ENCODE results near the gene CDH23.
A peak's percentile ranks its signal among the peaks of the same experiment; 100 is the strongest.

The CDH23 gene

GRCh38 chr10:71773221-71773971 lies 376.7 kb downstream of the CDH23 start, which contains the start of gene VSIR:
Gene VSIR, minus strand, starts transcription at chr10:71773520. Its CDS starts 81 bp downstream, at chr10:71773439.
- Histone ChIP-seq H3K27me3 (ENCODE audit: insufficient read depth, low read length, poor library complexity, severe bottlenecking) (no peaks in the 10 kb centered on the region), H2AFZ (ENCODE audit: low read length) (0 out of 2 replicates have a peak within 1 kb of the TSS, but pooled peaks have one; percentile 50), H3K4me2 (ENCODE audit: low read depth, low read length, poor library complexity, severe bottlenecking) (peak within 1 kb of the TSS; percentile 73), H3K79me2 (ENCODE audit: insufficient read depth, low read length) (no peaks in the 10 kb centered on the region; the same call in 1 of the 2 replicates), H3K9me3 (ENCODE audit: insufficient read depth, low read depth, low read length) (no peaks in the 10 kb centered on the region), H4K20me1 (ENCODE audit: insufficient read depth, low read length, poor library complexity, severe bottlenecking) (no peaks in the 10 kb centered on the region), H3K9me2 (replicated peaks; ENCODE audit: low read depth, low read length) (no peaks in the 10 kb centered on the region), H3F3A (ENCODE audit: low read depth) (peaks cover 18% of the 10 kb centered on the region), H3K4me3 (ENCODE audit: low read length, poor library complexity, severe bottlenecking) (peak within 1 kb of the TSS; percentile 71), H3K9ac (ENCODE audit: low read depth, low read length, poor library complexity, severe bottlenecking) (peak within 1 kb of the TSS; percentile 75), H3K36me3 (ENCODE audit: insufficient read depth, low read length) (no peaks in the 10 kb centered on the region), H3K4me1 (ENCODE audit: insufficient read depth, low read length, poor library complexity, severe bottlenecking) (peaks cover 84% of the 10 kb centered on the region)
- no peak for TF ChIP-seq EZH2phosphoT487 (IDR thresholded peaks at IDR 0.05; ENCODE audit: borderline replicate concordance)
- TF ChIP-seq CTCF (conservative IDR thresholded peaks at IDR 0.05; ENCODE audit: low read length): peak; percentile 56

- H3K4me3 ChIP-seq (ENCODE audit: low read length, poor library complexity, severe bottlenecking): peak overlapping the region; percentile 52
- peak overlapping the region; percentile 73 for H3K4me2 ChIP-seq (ENCODE audit: low read depth, low read length, poor library complexity, severe bottlenecking)
- peak overlapping the region; percentile 75 for H3K9ac ChIP-seq (ENCODE audit: low read depth, low read length, poor library complexity, severe bottlenecking)
Measured at GRCh38 chr10:71774916-71775702, 378.4 kb downstream of the CDH23 start.

GRCh38 chr10:71776481-71776925 lies 379.8 kb downstream of the CDH23 start:
- H3K27me3 ChIP-seq (ENCODE audit: insufficient read depth, low read length, poor library complexity, severe bottlenecking): no peaks in the 10 kb centered on the region
- H3K9me3 ChIP-seq (ENCODE audit: insufficient read depth, low read depth, low read length): no peaks in the 10 kb centered on the region
- peaks cover 56% of the 10 kb centered on the region for H3K4me1 ChIP-seq (ENCODE audit: insufficient read depth, low read length, poor library complexity, severe bottlenecking)
- H3K4me3 ChIP-seq (ENCODE audit: low read length, poor library complexity, severe bottlenecking): peak overlapping the region; percentile 52
- H3K9me2 ChIP-seq (replicated peaks; ENCODE audit: low read depth, low read length): no peaks in the 10 kb centered on the region
- H3K9ac ChIP-seq (ENCODE audit: low read depth, low read length, poor library complexity, severe bottlenecking): peak overlapping the region; percentile 75
- no peak overlapping the region for H2AFZ ChIP-seq (ENCODE audit: low read length)
- peak overlapping the region; percentile 73 for H3K4me2 ChIP-seq (ENCODE audit: low read depth, low read length, poor library complexity, severe bottlenecking)
- peaks cover 18% of the 10 kb centered on the region for H3F3A ChIP-seq (ENCODE audit: low read depth)
- H3K36me3 ChIP-seq (ENCODE audit: insufficient read depth, low read length): no peaks in the 10 kb centered on the region
- H4K20me1 ChIP-seq (ENCODE audit: insufficient read depth, low read length, poor library complexity, severe bottlenecking): no peaks in the 10 kb centered on the region
- TF ChIP-seq CTCF (conservative IDR thresholded peaks at IDR 0.05; ENCODE audit: low read length) (peak; percentile 35; the same call in 1 of the 2 replicates), EZH2phosphoT487 (IDR thresholded peaks at IDR 0.05; ENCODE audit: borderline replicate concordance) (no peak)
- no peaks in the 10 kb centered on the region; the same call in 1 of the 2 replicates for H3K79me2 ChIP-seq (ENCODE audit: insufficient read depth, low read length)

More at GRCh38 chr10:71774916-71775702, 378.4 kb downstream of the CDH23 start:
- Histone ChIP-seq H3K9me3 (ENCODE audit: insufficient read depth, low read depth, low read length) (no peaks in the 10 kb centered on the region), H3K4me1 (ENCODE audit: insufficient read depth, low read length, poor library complexity, severe bottlenecking) (peaks cover 69% of the 10 kb centered on the region), H3F3A (ENCODE audit: low read depth) (peaks cover 18% of the 10 kb centered on the region), H2AFZ (ENCODE audit: low read length) (no peak overlapping the region), H3K27me3 (ENCODE audit: insufficient read depth, low read length, poor library complexity, severe bottlenecking) (no peaks in the 10 kb centered on the region), H4K20me1 (ENCODE audit: insufficient read depth, low read length, poor library complexity, severe bottlenecking) (no peaks in the 10 kb centered on the region), H3K9me2 (replicated peaks; ENCODE audit: low read depth, low read length) (no peaks in the 10 kb centered on the region), H3K36me3 (ENCODE audit: insufficient read depth, low read length) (no peaks in the 10 kb centered on the region), H3K79me2 (ENCODE audit: insufficient read depth, low read length) (no peaks in the 10 kb centered on the region; the same call in 1 of the 2 replicates)
- TF ChIP-seq EZH2phosphoT487 (IDR thresholded peaks at IDR 0.05; ENCODE audit: borderline replicate concordance) (no peak), CTCF (conservative IDR thresholded peaks at IDR 0.05; ENCODE audit: low read length) (no peak)

Data from Loucy (cell line).